PC-9 (cell line): Measurements from ENCODE around the gene GALNT9.

ENCODE experiments used
- CTCF ChIP-seq: fragments of 200-600 bp; sonication (generic); conservative IDR thresholded peaks from 2 replicates; pipeline ENCODE4 v1.6.1; 2017; ENCODE audit warnings: mixed run types, antibody characterized with exemption, mild to moderate bottlenecking, moderate library complexity
- EZH2 ChIP-seq: fragments of 200-600 bp; sonication (generic); IDR thresholded peaks from 2 replicates; pipeline ENCODE4 v1.8.0; 2017; ENCODE audit warnings: antibody characterized with exemption, low read depth

- no peak for TF ChIP-seq CTCF
- no peak for TF ChIP-seq EZH2
These were observed 112.9 kb downstream of the GALNT9 start for GRCh38 chr12:132216354-132216987.
